HG03460 (cell line): Measurements from ENCODE around the gene SH3GL1.

Experiments used
- ATAC-seq: cut with Tn5 transposase; IDR thresholded peaks from one replicate; pipeline ENCODE4 v1.9.1; 2021; ENCODE audit not compliant: unreplicated experiment

SH3GL1 gene

GRCh38 chr19:4322942-4323665 lies 77.2 kb downstream of the SH3GL1 start:
- no peak for ATAC-seq

DNA sequence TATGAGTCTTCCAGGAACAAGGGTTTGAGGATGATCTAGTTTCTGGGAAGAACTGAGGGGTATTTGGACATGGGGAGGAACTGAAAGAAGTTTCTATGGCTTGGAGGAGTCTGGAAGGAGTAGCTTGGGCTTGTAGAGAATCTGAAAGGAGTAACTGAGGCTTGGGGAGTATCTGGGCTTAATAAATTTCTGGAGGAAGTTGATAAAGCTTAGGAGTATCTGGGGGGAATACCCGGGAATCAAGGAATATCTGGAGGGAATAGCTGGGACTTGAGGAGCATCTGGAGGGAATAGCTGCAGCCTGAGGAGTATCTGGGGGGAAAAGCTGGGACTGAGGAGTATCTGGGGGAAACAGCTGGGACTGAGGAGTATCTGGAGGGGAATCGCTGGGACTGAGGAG lies 79.9 kb downstream of the SH3GL1 start:
- ATAC-seq = no peak

DNA sequence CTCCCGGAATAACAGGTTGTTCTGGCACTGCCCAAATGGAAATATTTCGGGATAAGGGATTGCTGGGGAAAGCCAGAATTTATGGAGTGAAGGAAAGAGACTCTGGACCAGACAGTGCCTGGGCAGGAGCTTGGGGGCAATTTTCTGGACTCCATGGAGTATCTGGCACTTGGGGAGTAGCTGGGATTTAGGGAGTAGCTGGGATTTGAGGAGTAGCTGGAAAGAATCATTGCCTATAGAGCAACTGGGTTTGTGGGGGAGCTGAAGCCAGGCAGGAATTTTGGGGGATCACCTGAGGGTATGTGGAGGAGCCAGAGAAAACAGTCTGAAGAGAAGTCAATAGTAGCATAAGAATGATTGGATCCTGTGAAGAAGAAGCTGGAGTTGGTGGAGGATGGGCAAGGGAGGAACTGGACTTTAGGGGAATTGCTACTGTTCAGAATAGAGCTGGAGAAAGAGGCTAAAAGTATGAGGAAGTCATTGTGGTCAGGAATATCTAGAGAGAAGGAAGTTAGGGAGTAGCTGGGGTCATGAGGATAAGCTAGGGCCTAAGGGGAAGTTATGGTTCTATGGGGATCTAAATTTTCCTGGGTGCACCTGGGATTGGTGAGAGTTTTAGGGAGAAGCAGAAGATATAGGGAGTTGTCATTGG lies 81.2 kb downstream of the SH3GL1 start:
- no peak for ATAC-seq

DNA sequence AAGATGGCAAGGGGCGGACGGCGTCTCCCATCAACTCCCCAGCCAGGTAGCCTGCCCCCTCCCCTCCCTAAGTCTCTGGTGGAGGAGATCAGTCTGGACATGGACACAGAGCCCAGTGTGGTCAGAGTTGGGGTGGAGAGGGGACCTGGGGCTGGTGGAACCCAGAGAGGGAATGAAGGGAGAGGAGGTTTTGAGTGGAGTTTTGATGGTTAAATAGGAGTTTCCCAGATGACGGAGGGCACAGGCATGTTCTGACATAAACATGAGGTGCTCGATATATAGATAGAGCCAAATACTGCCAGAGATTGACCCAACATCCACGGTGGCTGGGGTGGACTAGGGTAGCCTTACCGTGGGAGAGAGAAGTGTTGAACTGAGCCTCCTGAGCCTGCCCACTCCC lies 81.9 kb downstream of the SH3GL1 start:
- ATAC-seq = no peak

DNA sequence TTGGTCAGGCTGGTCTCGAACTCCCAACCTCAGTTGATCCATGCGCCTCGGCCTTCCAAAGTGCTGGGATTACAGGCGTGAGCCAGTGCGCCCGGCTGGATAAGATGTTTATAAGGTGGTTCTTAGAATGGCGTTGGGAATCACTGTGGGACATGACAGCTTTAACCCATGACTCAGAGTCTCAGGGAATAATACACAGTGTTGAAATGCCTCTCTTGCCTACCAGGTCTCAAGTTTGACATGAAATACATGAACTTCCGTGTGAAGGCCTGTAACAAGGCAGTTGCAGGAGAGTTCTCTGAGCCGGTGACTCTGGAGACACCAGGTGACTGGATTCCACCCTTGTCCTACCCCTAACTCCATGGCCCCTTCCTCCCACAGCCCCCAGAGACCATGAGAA lies 83.4 kb downstream of the SH3GL1 start:
- no peak for ATAC-seq

GRCh38 chr19:4313847-4314490 lies 86.4 kb downstream of the SH3GL1 start:
- ATAC-seq = no peak
